RKO (cell line): Measurements from ENCODE around the gene RALGPS1.
"Not testable (repeated sequence)": the region's sequence is repeated elsewhere in the genome, so short reads cannot be mapped to it uniquely, and the experiment has no call there.

Experiments used
- DNase-seq: peaks from one replicate; pipeline ENCODE4 v3.0.0-alpha.2; 2016; ENCODE audit warnings: low spot score

RALGPS1 gene

DNA sequence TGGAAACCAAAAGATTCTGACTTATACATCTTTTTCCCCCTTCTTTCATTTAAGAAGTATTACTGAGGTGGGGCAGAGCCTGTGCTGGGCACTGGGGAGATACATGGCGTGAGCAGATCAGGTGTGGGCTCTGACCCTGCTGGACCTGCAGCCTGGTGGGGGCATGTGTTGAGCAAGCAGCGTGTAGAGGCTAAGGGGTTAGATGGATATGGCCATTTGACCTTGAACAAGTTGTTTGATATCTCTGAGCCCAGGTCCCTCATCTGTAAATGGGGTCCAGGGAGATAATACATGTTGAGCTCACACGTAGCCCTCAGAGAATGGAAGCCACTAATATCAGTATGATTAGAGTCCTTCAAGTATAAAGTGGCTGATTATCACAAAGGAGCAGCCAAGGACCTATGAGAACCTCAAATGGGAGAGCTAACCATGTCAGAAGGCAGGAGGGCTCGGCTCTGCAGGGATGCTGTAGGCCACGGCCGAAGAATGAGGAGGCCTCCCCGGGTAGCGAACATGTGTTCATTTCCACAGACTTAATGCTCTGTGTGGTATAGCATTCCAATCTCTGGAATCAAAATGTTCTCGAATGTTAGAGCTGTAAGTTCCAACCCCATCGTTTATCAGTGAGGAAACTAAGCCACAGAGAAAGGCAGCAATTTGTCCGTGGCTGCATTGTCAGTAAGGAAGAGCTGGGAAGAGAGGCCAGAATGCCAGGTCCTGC lies 223.2 kb downstream of the RALGPS1 start:
- no peak for DNase-seq

DNA sequence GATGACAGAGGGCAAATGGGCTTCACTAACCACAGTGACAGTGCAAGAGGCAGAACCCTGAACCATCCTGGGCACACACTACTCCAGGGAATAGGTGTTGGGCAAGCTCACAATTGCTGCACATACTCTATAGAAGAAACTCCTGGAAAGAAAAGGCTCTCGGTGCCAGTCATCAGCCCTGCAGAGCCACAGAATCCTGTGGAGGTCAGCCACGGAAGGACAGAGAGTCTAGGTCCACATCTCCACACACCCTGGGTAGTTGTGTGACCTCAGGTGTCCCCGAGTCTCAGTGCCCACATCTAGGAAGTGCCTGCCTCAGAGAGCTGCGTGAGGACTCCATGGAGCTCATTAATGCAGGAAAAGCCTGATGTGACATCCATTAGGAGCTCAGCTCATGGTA lies 223.9 kb downstream of the RALGPS1 start:
- no peak for DNase-seq

DNA sequence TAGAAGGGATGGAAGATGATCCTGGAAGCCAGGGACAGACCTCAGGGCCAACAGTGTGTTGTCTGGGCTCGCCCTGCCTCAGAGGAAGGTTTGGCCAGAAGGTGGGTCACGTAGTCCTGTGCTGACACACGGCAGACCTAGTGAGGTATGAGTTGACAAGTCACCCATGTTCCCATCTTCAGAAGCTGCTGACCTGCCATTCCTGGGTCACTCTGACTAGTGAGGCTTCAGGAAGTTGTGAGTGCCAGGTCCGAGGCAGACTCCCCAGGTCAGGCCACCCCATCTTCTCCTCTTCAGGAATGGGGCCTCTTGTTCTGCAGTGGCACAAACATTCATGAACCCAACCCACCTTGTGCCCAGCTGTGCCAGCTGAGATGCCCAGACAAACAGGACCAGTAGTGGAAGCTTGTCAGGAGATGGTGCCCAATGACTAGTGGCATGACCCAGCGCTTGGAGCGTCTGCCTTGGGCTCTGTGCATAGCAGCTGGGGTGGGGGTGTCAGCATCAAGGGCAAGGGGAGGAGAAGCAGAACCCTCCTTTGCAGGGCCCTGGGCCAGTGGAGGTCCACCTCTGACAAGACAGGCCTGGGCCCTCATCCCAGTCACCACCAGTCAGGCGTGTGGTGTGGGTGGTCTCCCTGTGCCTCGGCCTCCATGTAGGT lies 224.6 kb downstream of the RALGPS1 start:
- no peak for DNase-seq

DNA sequence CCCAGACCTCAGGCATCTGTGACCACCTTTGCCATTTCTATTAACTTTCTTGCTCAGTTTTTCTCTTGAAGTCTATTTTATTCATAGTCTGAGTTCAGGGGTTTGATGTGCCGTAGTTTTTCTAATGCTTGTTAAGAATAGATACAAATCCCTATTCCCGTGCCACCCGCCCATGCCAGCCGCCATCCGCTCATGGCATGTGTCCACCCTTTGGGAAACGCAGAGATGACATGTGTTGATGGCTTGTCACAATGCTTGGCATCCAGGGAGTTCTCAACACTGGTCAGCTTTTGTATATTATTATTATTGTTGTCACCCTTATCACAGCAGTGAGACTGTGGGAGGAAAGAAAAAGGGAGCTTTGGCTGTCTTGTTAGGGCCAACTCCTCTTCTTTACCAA lies 225.2 kb downstream of the RALGPS1 start:
- no peak for DNase-seq

DNA sequence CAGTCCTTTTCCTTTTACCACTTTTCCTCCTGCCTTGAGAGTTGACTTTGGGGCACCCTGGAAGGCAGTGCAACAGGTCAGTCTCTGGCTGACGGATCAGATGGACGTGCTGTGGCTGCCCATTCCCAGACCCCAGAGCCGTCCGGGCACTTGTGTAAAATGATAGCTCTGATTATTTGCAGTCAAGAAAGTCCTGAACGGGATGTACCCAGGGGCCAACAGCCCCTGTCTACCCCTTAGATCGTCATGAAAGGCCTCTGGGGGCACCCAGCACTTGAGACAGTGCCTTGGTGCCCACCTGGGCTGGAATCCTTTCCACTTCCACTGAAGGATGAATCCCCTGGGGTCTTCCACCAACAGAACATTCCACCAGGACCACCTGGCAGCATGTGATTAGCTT lies 225.6 kb downstream of the RALGPS1 start:
- no peak for DNase-seq

DNA sequence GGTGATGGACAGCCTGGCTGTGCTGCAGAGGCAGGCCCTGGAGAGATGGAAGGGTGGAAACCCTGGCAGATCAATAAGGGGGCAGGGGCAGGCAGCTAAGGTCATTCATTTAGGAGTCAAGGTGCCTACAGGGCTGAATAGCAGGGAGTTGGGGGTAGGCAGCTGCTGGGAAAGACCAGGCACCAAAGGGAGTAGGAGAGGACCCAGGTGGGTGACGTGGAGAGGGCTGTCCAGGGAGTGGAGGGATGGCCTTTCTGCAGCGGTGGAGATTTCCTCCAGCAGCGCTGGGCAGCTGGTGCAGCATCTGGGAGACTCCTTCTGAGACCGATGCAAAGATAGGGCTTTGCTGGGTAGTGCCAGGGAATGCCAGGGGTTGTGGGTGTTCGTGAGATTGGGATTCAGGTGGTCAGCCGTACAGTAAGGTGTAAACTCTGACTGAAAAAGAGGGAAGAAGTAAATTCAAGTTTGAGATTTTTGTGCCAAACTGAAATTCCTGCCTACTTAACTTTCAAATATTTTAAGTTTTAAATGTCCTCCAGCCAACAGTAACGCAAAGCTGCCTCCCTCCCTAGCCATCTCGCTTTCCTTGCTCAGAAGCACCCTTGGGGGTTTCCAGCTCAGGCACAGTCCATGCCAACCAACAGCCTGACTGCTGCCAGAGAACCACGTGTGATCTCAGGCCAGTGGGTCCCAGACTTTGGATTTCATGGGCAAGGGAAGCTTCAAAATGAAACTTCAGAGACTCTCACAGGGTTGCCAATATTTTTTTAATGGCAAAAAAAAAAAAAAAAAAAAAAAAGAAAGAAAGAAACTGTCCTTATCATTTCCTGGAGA lies 226.5 kb downstream of the RALGPS1 start:
- DNase-seq: no peak

DNA sequence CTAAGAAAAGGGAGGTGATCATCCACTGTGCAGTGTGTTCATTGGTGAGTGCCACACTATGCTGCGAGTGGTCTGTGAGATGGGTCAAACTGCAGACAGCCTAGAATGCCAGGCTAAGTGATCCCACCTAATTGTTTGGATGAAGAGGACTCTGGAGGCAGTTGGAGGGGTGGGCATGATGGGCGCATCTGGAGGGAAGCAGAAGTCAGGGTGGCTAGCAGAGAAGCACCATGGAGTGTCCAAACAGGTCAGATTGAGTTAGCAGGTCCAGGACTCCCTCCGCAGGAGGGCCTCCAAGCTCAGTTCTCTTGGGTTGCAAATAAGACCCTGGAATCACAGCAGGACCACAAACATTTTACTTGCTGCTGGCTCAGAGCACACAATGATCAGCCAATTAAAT lies 227.7 kb downstream of the RALGPS1 start:
- no peak for DNase-seq

DNA sequence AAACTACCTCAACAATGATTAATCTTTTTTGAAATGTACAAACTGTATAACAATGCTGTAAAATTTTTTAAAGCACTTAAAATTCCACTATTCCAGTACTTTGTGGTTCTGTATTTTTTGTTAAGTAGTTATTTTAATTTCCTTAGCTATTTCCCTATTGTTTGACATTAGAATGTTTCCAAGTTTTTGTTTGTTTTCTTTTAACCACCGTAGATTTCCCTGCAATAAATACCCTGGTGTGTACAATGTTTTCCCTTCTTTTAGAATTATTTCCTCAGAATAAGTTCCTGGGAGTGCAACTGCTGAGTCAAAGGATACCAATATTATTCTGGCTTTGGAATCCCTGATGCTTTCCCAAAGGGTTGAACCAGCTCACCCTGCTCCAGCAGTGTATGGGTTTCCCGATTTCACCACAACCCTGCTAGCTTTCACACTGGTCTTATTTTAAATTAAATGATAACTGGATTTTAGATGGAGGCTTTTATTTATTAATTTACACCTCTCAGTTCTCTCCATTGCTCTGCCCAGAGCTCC lies 228.4 kb downstream of the RALGPS1 start:
- DNase-seq: no peak

DNA sequence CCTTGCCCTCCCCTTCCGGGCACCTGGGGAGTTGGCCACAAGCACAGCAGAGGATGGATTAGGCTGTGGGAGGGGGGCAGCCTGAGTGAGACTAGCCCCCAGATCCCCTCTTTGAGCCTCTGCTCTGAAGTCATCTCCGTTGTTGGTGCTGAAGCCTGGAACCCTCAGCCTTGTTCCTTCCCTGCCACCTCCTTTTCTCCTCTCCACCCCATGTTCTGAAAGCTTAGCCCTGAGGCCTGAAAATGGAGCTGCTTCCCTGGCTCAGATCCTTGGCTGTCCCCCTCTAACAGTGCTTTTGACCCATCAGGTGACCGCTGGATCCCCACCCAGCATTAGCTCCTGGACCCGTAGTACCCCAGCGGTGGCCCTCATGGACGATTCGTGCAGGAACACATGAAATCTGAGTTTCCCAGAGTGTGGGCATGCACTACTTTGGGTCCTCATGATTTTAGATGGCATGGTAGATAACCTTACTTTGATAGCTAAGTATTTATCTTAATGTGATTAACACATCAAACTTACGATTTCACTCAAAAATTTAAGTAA lies 229.4 kb downstream of the RALGPS1 start:
- no peak for DNase-seq

DNA sequence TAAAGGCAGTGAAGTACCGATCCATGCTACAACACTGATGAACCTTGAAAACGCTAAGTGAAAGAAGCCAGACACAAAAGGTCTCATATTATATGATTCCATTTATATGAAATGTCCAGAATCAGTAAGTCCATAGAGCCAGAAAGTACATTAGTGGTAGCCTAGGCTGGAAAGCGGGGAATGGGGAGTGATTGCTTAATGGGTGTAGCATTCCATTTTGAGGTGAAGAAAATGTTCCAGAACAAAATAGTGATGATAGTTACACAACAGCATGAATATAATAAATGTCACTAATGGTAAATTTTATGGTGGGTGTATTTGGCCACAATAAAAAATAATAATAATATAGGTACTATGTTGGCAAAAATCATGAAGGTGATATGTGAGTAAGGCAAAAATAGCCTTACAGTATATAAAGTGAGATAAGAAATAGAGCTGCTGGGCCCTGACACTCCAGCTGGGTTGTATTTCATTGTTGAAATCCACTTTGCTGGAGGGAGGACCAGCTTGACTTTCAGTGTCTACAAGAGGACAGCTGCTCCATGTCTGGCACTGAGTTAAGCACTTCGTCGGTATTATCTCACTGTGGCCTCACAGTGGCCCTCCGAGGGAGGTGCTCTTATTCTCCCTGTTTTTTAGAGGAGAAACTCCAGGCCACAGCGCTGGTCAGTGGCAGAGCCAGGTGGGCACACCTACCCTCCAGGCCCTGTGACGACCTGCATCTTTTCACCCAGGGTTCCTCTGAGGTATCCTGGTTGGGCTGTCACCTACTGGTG lies 230.3 kb downstream of the RALGPS1 start:
- no peak for DNase-seq

DNA sequence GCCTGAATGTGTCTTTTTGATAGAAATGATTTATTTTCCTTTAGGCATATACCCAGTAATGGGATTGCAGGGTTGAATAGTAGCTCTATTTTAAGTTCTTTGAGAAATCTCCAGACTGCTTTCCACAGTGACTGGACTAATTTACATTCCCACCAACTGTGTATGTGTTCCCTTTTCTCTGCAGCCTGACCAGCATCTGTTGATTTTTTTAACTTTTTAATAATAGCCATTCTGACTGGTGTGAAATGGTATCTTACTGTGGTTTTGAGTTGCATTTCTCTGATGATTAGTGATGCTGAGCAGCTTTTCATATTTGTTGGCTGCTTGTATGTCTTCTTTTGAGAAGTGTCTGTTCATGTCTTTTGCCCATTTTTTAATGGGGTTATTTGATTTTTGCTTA lies 232.3 kb downstream of the RALGPS1 start:
- not testable (repeated sequence) for DNase-seq

DNA sequence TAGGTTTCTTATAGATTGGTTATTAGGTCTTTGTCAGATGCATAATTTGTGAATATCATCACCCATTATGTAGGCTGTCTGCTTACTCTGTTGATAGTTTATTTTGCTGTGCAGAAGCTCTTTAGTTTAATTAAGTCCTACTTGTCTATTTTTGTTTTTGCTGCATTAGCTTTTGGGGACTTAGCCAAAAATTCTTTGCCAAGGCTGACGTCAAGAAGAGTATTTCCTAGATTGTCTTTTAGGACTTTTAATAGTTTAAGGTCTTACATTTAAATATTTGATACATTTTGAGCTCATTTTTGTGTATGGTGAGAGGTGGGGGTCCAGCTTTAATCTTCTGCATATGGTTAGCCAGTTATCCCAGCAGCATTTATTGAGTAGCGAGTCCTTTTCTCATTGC lies 232.7 kb downstream of the RALGPS1 start:
- DNase-seq: no peak

DNA sequence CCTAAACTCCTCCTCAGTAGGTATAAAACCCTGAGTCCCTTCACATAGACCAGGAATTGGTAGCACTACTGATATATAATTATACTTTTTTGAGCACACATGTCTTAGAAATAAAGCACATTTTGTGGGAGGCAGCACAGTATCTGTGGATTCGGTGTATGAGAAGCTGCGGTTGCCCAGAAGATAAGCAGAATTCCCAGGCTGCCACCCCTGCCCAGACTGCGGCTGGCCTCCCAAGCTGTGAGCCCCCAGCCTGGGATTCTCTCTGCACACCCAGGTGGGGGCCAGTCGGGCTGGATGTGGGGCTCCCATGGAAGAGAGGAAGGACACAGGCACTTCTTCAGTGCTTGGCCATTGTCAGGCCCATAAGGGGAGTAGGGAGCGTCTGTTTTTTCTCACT lies 233.4 kb downstream of the RALGPS1 start:
- no peak for DNase-seq

DNA sequence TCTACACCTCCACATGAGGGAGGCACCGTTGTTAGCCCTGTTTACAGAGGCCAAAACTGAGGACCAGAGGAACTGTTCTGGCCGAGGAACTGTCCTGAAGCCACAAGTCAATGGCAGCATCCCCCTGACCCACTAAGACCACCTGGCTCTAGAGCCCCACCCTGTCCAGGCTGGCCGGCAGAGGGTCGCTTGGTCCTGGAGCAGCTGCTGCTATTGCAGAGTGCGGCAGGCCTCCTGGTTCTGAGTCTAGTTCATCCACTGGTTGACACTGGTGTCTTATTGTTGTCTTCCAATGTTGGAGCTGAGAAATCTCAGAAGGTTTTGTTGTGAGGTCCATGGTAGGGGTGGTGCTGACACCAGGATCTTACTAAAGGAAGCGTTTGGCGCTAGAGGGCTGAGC lies 234.4 kb downstream of the RALGPS1 start:
- no peak for DNase-seq

DNA sequence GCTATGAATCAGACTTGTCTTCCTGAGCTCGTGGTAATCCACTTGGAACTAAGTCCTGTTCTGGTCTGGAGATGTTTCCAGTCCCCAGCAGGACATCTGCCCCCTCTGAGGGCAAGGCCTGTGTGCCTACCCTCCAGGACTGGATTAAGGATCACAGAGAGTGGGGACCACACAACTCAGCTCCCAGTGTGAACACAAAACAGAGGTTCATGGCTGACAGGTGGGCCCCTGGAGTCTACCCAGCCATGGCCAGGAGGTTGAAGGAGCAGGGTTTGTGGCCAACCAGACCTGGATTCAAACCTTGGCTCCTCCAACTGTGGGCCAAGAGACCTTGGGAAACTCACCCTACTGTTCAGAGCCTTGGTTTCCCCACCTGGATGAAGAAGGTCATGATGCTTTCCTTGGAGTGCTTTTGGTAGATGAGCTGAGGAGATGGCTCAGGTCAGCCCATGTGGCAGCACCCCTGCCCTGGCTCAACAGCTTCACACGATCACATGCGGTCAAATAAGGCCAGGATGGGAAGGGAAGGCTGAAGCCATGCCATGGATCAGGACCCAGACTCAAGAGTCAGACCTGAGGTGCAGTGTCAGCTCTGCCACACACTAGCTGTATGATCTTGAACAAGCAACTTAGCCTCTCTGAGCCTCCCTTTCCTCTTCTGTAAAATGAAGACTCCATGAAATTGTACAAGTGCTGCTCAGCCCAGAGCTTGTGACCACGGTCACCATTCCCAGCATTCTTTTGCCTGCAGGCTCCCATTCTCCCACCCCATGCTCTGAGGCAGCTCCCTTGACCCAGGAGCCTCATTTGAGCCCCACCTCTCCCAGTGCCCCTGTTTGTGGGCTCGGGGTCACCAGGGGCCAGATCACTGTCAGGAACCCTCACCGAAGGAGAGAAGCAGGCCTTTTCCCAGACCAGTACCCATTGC lies 235.1 kb downstream of the RALGPS1 start:
- DNase-seq: no peak

DNA sequence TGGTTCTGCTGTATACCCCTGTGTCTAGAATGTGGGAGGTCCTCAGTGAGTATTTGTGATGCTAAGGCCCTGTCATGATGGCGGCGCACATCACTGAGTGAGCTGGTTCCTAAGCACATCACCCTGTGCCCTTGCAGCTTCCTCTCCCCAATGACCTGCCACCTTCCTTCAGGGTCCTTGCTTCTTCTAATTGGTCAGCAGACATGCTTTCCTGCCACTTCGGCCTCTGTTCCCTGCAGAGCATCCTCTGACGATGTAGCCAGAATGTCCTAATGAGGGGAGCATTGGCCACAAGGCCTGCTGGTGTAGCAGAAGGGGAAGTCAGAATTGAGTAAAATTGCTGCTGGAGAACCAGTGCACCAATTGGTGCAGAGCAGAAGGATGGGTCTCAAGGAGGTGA lies 238.9 kb downstream of the RALGPS1 start:
- DNase-seq: no peak

DNA sequence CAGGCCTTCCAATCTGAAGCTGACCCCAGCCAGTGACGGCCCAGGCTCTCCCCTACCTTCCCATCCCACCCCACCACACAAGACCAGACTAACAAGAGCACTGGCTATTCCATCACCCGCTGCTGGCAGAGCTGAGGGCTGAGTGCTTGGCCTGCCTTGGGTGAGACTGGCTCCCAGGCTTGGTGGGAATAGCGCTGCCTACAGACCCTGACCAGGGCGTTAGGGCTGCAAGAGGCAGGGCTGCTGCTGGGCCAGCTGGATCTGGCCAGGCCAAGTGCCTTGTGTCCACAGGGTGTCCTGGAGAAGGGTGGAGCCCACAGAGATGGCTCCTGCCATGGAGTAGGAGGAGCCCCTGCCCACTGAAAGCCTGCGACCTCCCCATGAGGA lies 239.4 kb downstream of the RALGPS1 start:
- DNase-seq: no peak

DNA sequence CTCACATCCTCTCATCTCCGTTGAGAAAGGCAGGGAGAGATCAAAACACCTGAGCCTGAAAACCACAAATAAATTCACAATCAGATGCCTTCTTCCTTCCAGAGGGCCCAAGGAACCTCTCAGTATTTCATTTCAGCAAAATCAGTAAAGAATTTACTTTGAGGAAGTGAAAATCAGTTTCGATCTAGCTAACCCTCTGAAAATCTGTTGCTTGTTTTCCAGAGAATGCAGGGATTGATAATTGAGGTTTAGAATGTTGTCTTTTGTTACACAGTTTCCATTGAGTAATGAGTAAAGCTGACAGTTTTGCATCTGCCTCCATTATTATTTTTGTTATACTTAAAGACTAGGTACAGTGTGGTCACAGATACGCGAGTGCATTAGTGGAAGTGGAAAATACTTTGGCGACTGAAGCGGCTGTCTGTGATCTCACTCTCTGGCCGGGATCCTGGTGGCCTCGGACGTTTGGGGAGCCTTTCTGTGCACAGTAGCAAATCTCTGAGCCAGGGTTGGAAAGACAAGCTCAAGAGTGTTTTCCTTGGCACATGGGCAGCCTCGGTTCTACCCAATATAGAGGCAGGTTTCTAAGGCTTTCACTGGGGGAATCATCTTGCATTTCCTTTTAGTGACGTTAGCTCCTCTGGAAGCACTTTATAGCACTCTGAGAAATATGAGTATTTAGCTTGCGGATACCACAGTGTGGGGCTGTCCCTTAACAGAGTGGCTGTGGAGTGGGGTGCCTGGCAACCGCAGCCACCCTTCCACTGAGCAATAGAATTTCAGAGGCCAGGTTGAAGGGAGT lies 240.0 kb downstream of the RALGPS1 start:
- DNase-seq: no peak

DNA sequence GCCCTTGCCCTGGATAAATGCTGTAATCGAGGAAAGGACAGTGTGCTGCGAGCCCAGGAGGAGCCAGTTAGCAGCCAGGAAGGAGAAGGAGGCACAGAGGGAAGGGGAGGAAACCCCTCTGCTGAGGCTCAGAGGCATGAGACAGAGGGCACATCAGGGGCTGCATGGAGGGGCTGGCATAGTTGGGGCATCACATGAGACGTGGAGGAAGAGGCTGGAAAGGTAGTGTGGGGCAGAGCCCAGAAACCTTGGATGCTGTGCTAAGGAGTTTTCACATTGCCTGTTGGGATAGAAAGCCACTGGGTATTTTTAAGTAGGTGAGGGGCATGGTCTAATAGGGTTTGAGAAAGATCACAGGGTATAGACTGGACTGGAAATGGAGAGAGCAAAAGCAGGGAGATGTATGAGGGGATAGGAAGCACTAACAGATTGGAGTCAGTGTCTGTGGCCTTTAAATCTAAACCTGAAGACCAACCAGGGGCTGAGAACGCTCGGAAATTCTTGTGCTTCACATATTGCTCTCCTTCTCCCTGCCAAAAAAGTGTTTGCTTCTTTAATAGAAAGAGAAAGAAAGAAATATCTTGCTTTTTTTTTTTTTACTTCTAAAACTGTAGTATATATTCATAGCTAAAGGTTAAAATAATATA lies 240.9 kb downstream of the RALGPS1 start:
- DNase-seq: no peak
